Omental fat pad (tissue), 4 donors: ENCODE results near the gene CREG2. TPM values are rescaled to one million over a fixed set of nuclear protein-coding genes. Genes with fewer than 3 reads are reported as not detected.

Source experiments
- ATAC-seq: fragments of 150-250 bp; one replicate; pipeline ENCODE4 v1.9.1; 2016; ENCODE audit warnings: mild to moderate bottlenecking, moderate library complexity; ENCODE audit not compliant: low FRiP score
- DNase-seq: peaks from one replicate; pipeline ENCODE4 v3.0.0-alpha.2; 2019; ENCODE audit warnings: low spot score
- CTCF ChIP-seq, 3 donors: fragments of 450-650 bp; IDR thresholded peaks; one replicate each; pipeline ENCODE4 v1.5.1; 2016 to 2017; ENCODE audit warnings: antibody characterized with exemption in 3 of 3, mild to moderate bottlenecking in 3 of 3, moderate library complexity in 2 of 3
- total RNA-seq, 4 donors: library from RNA; depleted of rRNA; stranded (reverse); fragments of >200 nt; gene quantifications; one replicate each; pipeline ENCODE4 v1.1.0, GENCODE V29; 2016

CREG2 gene
- total RNA-seq, 4 donors from 2014 or later: 0.09 TPM; not detected in 3

GRCh38 chr2:101339266-101339880 is 47.9 kb downstream of the CREG2 start:
- TF ChIP-seq CTCF (IDR thresholded peaks at IDR 0.05): no peak
- no peak for DNase-seq

GRCh38 chr2:101337877-101338276 is 49.4 kb downstream of the CREG2 start:
- no peak for TF ChIP-seq CTCF (IDR thresholded peaks at IDR 0.05)
- no peak for DNase-seq
- no peak for ATAC-seq

More at GRCh38 chr2:101339266-101339880, 47.9 kb downstream of the CREG2 start:
- ATAC-seq: no peak

GRCh38 chr2:101332885-101333766 is 54.2 kb downstream of the CREG2 start:
- TF ChIP-seq CTCF (IDR thresholded peaks at IDR 0.05): no peak
- no peak for ATAC-seq
- DNase-seq: no peak

GRCh38 chr2:101331202-101331601 is 56.1 kb downstream of the CREG2 start:
- no peak for ATAC-seq
- DNase-seq: no peak
- TF ChIP-seq CTCF (IDR thresholded peaks at IDR 0.05): no peak

DNA sequence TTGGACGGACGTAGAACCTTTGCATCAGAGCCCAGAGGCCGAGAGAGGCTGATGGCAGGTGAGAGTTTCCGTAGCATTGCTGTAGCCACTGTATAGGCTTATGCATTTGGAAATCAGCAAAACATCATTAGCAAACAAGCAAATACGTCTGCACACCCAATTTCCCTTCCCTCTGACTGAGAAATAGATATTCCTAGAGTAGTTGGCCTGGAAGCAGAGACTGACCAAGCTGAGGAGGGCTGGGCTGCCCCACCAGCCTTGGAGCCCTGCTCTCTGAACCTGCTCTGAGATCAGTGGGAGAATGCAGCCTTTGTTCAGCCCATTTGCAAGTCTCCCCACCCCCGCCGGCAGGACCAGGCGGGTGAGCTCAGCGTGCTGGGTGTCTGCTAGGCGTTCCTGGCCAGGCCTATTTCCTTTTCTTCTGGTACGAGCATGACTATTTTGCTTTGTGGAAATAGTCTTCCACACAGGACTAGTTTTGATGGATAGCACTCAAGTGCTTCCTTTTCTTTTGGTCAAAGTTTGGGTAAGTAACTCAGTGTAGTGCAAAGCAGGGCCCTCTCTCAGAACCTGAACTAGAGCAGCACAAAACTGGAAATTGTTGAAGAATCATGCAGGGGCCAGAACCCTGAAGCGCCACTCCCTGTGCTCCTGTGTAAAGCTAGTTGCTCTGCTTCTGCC is 56.9 kb downstream of the CREG2 start:
- no peak for DNase-seq
- TF ChIP-seq CTCF (IDR thresholded peaks at IDR 0.05): no peak
- ATAC-seq: no peak

GRCh38 chr2:101329026-101329425 is 58.3 kb downstream of the CREG2 start:
- TF ChIP-seq CTCF (IDR thresholded peaks at IDR 0.05): no peak
- DNase-seq (no peak), ATAC-seq (no peak)
